ENCODE measurements around the gene CAB39. TPM values are rescaled to one million over a fixed set of nuclear protein-coding genes. Genes with fewer than 3 reads are reported as not detected.
A peak's percentile ranks its signal among the peaks of the same experiment; 100 is the strongest.

CAB39 gene
- polyA plus RNA-seq, 3 donors = 33.1 to 53.8 (median 38.3) TPM

- no peak for TF ChIP-seq CTCF (IDR thresholded peaks at IDR 0.05)
- H3K4me2 ChIP-seq (replicated peaks; ENCODE audit: extremely low read depth, low read length, poor library complexity, severe bottlenecking) = peak overlapping the region; percentile 63
- intact Hi-C loops (cut with micrococcal nuclease) = loop anchor here (5.0 to 10.0 kb wide), 4 partner anchors 44 to 254 kb away; partner anchors contain the start of genes CAB39 (in 2 of the 2) and SP100 (in 1 of the 2)
- Mint-ChIP-seq H3K4me3 (peak overlapping the region; percentile 49 to 78), H3K9me3 (peaks cover 0 to 2% (median 0%) of the 10 kb centered on the region in 7 donors), H3K27me3 (ENCODE audit: low read depth in 3 of 3) (peaks cover 2 to 7% (median 5%) of the 10 kb centered on the region in 3 donors), H3K27ac (peak overlapping the region; percentile 93 to 98 (median 96)), H3K4me1 (peaks cover 79% of the 10 kb centered on the region), H3K36me3 (no peaks in the 10 kb centered on the region)
- H2AFZ ChIP-seq (ENCODE audit: insufficient read depth, low read depth, low read length, poor library complexity, severe bottlenecking) = no peak overlapping the region
- peak; percentile 80 to 94 (median 83) for DNase-seq
- H3K9me3 ChIP-seq (replicated peaks in 1 of 2; ENCODE audit: control insufficient read depth in 1 of 2, insufficient read depth in 1 of 2, low read length in 2 of 2) = no peaks in the 10 kb centered on the region
- peaks cover 69 to 76% of the 10 kb centered on the region in 2 donors for H3K4me1 ChIP-seq (ENCODE audit: control insufficient read depth in 1 of 2, insufficient read depth in 2 of 2, low read length in 2 of 2)
- H3K36me3 ChIP-seq (replicated peaks in 1 of 2; ENCODE audit: control insufficient read depth in 1 of 2, insufficient read depth in 2 of 2, low read length in 2 of 2) = no peaks in the 10 kb centered on the region
- peak overlapping the region; percentile 33 for H3K9ac ChIP-seq (ENCODE audit: insufficient read depth, low read length, poor library complexity, severe bottlenecking)
- no peaks in the 10 kb centered on the region for H3K27me3 ChIP-seq (ENCODE audit: control insufficient read depth in 2 of 2, insufficient read depth in 2 of 2, low read length in 2 of 2)
- no peaks in the 10 kb centered on the region for H4K20me1 ChIP-seq (ENCODE audit: insufficient read depth, low read length)
- 9% methylated on average over 6 of the region's 12 CpGs for WGBS (ENCODE audit: insufficient coverage)
- no peaks in the 10 kb centered on the region for H3K79me2 ChIP-seq (ENCODE audit: insufficient read depth, low read length)
- peak overlapping the region; percentile 90 to 93 for H3K27ac ChIP-seq (ENCODE audit: low read depth in 1 of 2, low read length in 2 of 2)
- peak overlapping the region in 1 of 3 experiments; percentile 51 for H3K4me3 ChIP-seq (replicated peaks in 1 of 3; ENCODE audit: low read depth in 2 of 3, low read length in 3 of 3)
Measured at GRCh38 chr2:230668184-230668938, 44.3 kb upstream of the CAB39 start.

GRCh38 chr2:230668939-230669303, 43.7 kb upstream of the CAB39 start:
- Histone ChIP-seq H3K27me3 (ENCODE audit: control insufficient read depth in 2 of 2, insufficient read depth in 2 of 2, low read length in 2 of 2) (no peaks in the 10 kb centered on the region), H3K79me2 (ENCODE audit: insufficient read depth, low read length) (no peaks in the 10 kb centered on the region), H3K36me3 (replicated peaks in 1 of 2; ENCODE audit: control insufficient read depth in 1 of 2, insufficient read depth in 2 of 2, low read length in 2 of 2) (no peaks in the 10 kb centered on the region), H3K9ac (ENCODE audit: insufficient read depth, low read length, poor library complexity, severe bottlenecking) (peak overlapping the region; percentile 20), H3K4me2 (replicated peaks; ENCODE audit: extremely low read depth, low read length, poor library complexity, severe bottlenecking) (peak overlapping the region; percentile 63), H3K9me3 (replicated peaks in 1 of 2; ENCODE audit: control insufficient read depth in 1 of 2, insufficient read depth in 1 of 2, low read length in 2 of 2) (no peaks in the 10 kb centered on the region), H3K4me3 (replicated peaks in 1 of 3; ENCODE audit: low read depth in 2 of 3, low read length in 3 of 3) (peak overlapping the region in 1 of 3 experiments; percentile 51), H3K27ac (ENCODE audit: low read depth in 1 of 2, low read length in 2 of 2) (peak overlapping the region; percentile 90 to 93), H3K4me1 (ENCODE audit: control insufficient read depth in 1 of 2, insufficient read depth in 2 of 2, low read length in 2 of 2) (peaks cover 63 to 70% of the 10 kb centered on the region in 2 donors), H2AFZ (ENCODE audit: insufficient read depth, low read depth, low read length, poor library complexity, severe bottlenecking) (no peak overlapping the region), H4K20me1 (ENCODE audit: insufficient read depth, low read length) (no peaks in the 10 kb centered on the region)
- H3K9me3 Mint-ChIP-seq = peaks cover 0 to 2% (median 0%) of the 10 kb centered on the region in 7 donors
- intact Hi-C loops (cut with micrococcal nuclease) = loop anchor here (5.0 to 10.0 kb wide), 4 partner anchors 43 to 254 kb away; partner anchors contain the start of genes CAB39 (in 2 of the 2) and SP100 (in 1 of the 2)
- H3K36me3 Mint-ChIP-seq = no peaks in the 10 kb centered on the region
- H3K27ac Mint-ChIP-seq = peak overlapping the region; percentile 93 to 98 (median 96)
- H3K4me1 Mint-ChIP-seq = peaks cover 73% of the 10 kb centered on the region
- TF ChIP-seq CTCF (IDR thresholded peaks at IDR 0.05) = no peak
- H3K4me3 Mint-ChIP-seq = peak overlapping the region; percentile 49 to 78
- peaks cover 2 to 7% (median 5%) of the 10 kb centered on the region in 3 donors for H3K27me3 Mint-ChIP-seq (ENCODE audit: low read depth in 3 of 3)
- no CpG with 5 or more reads among the region's 2 CpGs for WGBS (ENCODE audit: insufficient coverage)
- no peak for DNase-seq
